ENCODE data around the gene ZBTB21. TPM values are rescaled to one million over a fixed set of nuclear protein-coding genes. Genes with fewer than 3 reads are reported as not detected.
A peak's percentile ranks its signal among the peaks of the same experiment; 100 is the strongest.

The ZBTB21 gene
- total RNA-seq, 1 donor from 2014 or later: 6.6 TPM

DNA sequence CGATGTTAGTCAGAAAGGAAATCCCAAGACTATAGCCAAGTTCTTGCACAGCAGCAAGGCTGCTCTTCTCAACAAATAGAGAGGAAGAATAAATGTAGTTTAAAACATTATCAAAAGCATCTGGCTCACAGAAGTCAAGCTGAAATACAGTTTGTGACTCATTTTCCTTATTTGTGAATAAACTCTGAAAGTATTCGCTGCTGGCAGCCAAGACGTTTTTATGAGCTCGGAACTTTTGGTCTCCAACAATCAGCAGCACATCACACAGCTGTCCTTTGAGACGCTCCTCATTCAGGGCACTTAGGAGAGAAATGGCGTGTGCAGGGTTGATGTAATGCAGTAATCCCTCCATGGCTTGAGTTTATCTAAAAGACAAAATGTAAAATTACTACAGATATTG lies 16.4 kb downstream of the ZBTB21 start:
- FAIRE-seq (no peak), DNase-seq (ENCODE audit: low read depth) (no peak)
- Histone ChIP-seq H3K4me3 (ENCODE audit: low read depth, low read length) (no peak overlapping the region), H3K36me3 (ENCODE audit: control insufficient read depth, insufficient read depth, low read length) (peaks cover 4% of the 10 kb centered on the region), H3K27me3 (ENCODE audit: control insufficient read depth, insufficient read depth, low read length) (no peaks in the 10 kb centered on the region)
- TF ChIP-seq, protein P1, sequence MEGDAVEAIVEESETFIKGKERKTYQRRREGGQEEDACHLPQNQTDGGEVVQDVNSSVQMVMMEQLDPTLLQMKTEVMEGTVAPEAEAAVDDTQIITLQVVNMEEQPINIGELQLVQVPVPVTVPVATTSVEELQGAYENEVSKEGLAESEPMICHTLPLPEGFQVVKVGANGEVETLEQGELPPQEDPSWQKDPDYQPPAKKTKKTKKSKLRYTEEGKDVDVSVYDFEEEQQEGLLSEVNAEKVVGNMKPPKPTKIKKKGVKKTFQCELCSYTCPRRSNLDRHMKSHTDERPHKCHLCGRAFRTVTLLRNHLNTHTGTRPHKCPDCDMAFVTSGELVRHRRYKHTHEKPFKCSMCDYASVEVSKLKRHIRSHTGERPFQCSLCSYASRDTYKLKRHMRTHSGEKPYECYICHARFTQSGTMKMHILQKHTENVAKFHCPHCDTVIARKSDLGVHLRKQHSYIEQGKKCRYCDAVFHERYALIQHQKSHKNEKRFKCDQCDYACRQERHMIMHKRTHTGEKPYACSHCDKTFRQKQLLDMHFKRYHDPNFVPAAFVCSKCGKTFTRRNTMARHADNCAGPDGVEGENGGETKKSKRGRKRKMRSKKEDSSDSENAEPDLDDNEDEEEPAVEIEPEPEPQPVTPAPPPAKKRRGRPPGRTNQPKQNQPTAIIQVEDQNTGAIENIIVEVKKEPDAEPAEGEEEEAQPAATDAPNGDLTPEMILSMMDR (IDR thresholded peaks at IDR 0.05; ENCODE audit: insufficient read depth, low read length, severe bottlenecking): no peak

DNA sequence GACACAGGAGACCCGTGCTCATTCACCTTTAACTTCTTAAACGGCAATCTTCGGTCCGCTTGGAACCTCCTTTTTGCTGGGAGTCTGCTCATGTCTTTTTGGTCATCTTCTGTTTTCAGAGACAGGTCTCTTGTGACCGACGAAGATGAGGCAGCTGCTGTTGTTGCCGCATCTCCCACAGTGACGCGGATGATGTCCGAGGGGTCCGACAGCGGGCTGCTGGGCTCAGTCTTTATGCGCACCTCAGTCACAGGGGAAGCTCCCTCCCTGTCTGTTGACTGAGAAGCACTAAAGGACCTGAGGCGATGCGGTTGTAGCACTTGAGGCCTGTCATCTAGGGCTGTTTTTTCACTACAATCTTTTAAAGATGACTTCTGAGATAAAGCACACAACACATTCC lies 17.6 kb downstream of the ZBTB21 start:
- TF ChIP-seq, protein P1 (IDR thresholded peaks at IDR 0.05; ENCODE audit: insufficient read depth, low read length, severe bottlenecking): no peak

DNA sequence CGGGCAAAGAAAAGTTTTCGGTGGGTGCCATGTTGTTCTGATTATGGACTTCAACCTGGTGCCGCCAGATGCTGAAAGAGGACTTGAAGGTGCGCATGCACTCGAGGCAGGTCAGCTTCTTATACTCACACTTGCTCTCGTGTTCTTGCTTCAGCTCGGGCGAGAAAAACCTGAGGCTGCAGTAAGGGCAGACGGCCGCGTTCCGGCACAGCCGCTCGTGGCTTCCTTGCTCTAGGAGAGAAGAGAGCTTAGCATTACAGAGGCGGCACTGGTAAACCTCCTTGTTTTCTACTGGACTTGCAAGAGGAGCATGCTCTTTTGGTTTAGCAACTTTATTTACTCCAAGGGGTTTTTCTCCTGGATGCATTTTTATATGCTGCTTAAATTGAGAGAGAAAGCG lies 18.5 kb downstream of the ZBTB21 start:
- H3K27me3 ChIP-seq (ENCODE audit: control insufficient read depth, insufficient read depth, low read length): no peaks in the 10 kb centered on the region
- TF ChIP-seq, protein P1 (IDR thresholded peaks at IDR 0.05; ENCODE audit: insufficient read depth, low read length, severe bottlenecking): no peak
- H3K36me3 ChIP-seq (ENCODE audit: control insufficient read depth, insufficient read depth, low read length): peaks cover 4% of the 10 kb centered on the region
- no peak for FAIRE-seq
- no peak for DNase-seq (ENCODE audit: low read depth)
- no peak overlapping the region for H3K4me3 ChIP-seq (ENCODE audit: low read depth, low read length)

More for the DNA sequence above, 17.6 kb downstream of the ZBTB21 start:
- H3K4me3 ChIP-seq (ENCODE audit: low read depth, low read length): no peak overlapping the region
- H3K36me3 ChIP-seq (ENCODE audit: control insufficient read depth, insufficient read depth, low read length): peaks cover 4% of the 10 kb centered on the region
- FAIRE-seq (no peak), DNase-seq (ENCODE audit: low read depth) (no peak)
- no peaks in the 10 kb centered on the region for H3K27me3 ChIP-seq (ENCODE audit: control insufficient read depth, insufficient read depth, low read length)

DNA sequence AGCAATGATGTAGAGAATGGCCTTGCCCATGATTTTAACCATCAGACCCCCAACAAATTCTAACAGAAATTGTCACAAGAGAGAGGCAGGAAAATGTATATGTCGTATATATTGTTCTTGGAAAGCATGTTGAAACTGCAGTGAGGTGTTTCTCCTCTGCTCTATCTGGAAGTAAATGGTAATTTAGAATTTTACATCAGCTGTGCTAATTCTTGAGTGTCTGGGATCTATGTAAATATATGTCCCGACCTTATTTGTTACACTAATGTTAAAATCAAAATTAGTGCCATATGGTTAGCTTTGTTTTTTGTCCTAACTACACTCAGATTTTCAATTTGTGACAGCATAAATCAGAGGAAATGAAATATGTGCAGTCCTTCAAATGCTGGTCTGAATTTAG lies 20.5 kb downstream of the ZBTB21 start:
- TF ChIP-seq, protein P1 (IDR thresholded peaks at IDR 0.05; ENCODE audit: insufficient read depth, low read length, severe bottlenecking): no peak
- no peaks in the 10 kb centered on the region for H3K27me3 ChIP-seq (ENCODE audit: control insufficient read depth, insufficient read depth, low read length)
- DNase-seq (ENCODE audit: low read depth): no peak
- peaks cover 3% of the 10 kb centered on the region for H3K36me3 ChIP-seq (ENCODE audit: control insufficient read depth, insufficient read depth, low read length)
- H3K4me3 ChIP-seq (ENCODE audit: low read depth, low read length): no peak overlapping the region
- FAIRE-seq: no peak

DNA sequence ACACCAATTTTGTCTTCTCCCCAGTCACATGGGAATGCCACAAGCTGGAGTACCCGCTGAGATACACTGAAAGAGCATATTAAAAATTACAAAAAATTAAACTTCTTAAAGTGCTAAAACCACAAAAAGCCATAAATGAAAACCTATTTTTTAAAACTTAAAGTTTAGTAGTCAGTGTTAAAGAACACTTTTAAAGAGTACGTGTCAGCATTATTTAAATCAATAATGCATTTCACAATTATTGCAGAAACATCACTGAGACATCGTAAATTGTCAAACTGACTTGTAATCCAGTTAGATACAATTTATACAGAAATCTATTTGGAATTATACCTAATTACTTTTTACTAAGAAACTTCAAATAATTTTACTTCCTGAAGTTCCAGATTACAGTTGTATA lies 22.9 kb downstream of the ZBTB21 start:
- Histone ChIP-seq H3K4me3 (ENCODE audit: low read depth, low read length) (no peak overlapping the region), H3K36me3 (ENCODE audit: control insufficient read depth, insufficient read depth, low read length) (peaks cover 3% of the 10 kb centered on the region), H3K27me3 (ENCODE audit: control insufficient read depth, insufficient read depth, low read length) (no peaks in the 10 kb centered on the region)
- no peak for FAIRE-seq
- TF ChIP-seq, protein P1 (IDR thresholded peaks at IDR 0.05; ENCODE audit: insufficient read depth, low read length, severe bottlenecking): no peak
- DNase-seq (ENCODE audit: low read depth): no peak

DNA sequence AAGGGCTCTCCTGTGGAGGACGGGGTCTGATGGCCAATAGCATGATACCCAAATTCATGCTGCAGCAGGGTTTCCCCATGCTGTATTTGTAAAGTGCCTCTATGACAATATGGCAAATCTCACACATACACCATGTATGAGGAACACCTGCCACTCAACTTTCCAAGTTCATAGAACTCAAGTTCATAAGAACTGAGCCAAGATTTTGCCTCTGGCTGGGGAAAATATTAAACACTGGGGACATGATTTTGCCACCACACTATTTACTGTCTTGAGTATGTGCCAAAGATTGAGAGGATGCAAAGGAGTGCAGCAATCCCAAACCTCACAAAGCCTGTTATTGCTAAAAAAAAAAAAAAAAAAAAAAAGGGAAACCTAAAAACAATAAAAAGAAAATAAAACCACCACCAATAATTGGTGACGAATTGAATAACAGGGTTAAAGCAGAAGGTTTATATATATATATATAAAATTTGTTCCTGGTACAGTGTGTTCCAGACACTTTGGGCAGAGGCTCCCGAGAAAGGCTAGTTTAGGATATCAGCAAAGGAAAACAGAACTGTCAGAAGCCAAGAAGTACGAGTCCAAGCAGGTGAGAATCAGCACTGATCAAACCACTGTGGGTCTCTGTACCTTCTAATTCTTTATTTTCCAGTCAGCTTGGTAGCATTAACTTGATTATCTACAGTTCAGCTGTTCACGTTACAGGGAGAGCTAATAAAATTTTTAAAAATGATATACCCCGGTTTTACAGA lies 24.3 kb downstream of the ZBTB21 start:
- FAIRE-seq: peak; percentile 60
- no peak for DNase-seq (ENCODE audit: low read depth)
- TF ChIP-seq, protein P1 (IDR thresholded peaks at IDR 0.05; ENCODE audit: insufficient read depth, low read length, severe bottlenecking): no peak
- H3K4me3 ChIP-seq (ENCODE audit: low read depth, low read length): no peak overlapping the region
- no peaks in the 10 kb centered on the region for H3K36me3 ChIP-seq (ENCODE audit: control insufficient read depth, insufficient read depth, low read length)
- no peaks in the 10 kb centered on the region for H3K27me3 ChIP-seq (ENCODE audit: control insufficient read depth, insufficient read depth, low read length)

All from bronchial epithelial cell (primary cell).